Astrocyte of the hippocampus (primary cell): ENCODE data around the gene FASLG.
A peak's percentile ranks its signal among the peaks of the same experiment; 100 is the strongest.

Source experiments
- DNase-seq: peaks from one replicate; pipeline ENCODE4 v3.0.0; 2011; ENCODE audit warnings: low read depth, low spot score

Gene FASLG

DNA sequence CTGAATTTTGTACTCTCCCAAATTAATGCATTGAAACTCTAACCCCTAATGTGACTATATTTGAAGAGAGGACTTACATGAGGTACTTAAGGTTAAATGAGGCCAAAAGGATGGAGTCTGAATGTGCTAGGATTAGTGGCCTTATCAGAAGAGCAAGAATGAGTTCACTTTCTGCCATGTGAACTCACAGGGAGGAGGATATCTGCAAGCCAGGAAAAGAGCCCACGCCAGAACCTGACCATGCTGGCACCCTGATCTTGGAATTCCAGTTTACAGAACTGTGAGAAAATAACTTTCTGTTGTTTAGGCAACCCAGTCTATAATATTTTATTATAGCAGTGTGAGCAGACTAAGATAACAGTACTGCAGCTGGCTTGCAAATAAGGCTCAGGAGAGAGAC is 12.2 kb upstream of the FASLG start:
- no peak for DNase-seq

DNA sequence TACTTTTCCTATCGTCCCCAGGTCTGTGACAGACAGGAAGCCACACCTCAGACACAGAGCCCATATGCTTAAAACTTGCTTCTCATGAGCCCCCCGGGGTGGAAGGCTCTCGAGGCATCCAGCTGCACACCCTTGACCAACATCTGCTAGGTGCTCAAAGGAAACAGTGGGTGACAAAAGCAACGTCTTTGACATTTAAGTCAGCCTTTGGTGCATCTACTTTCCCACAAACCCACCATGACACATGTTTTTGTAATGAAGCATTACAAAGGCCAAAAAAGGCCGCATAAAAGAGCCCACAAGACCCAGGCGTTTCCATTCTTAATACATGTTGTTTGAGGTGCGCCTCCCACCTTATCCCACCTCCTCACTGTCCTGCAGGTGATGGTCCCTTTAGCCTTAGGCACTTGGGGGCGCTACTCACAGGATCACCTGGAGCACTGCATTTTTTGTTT is 11.8 kb upstream of the FASLG start:
- DNase-seq: no peak

DNA sequence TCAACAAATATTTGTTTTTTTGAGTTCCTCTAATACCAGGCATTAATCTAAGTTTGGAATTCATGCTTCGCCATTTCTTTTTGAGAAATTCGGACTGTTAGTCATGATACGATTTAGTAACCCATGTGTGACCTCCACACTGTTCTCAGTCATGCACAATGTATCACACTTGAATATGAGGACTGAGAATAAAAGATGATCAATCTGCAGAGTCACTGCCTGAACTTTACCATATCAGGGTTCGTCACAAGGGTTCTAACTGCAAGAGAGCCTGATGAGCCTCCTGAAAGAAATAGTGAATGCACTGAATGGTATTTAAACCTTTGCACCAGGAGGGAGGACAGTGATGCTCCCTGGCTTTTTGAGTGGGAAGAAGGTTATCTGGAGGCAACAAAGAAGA is 10.9 kb upstream of the FASLG start:
- DNase-seq: no peak

DNA sequence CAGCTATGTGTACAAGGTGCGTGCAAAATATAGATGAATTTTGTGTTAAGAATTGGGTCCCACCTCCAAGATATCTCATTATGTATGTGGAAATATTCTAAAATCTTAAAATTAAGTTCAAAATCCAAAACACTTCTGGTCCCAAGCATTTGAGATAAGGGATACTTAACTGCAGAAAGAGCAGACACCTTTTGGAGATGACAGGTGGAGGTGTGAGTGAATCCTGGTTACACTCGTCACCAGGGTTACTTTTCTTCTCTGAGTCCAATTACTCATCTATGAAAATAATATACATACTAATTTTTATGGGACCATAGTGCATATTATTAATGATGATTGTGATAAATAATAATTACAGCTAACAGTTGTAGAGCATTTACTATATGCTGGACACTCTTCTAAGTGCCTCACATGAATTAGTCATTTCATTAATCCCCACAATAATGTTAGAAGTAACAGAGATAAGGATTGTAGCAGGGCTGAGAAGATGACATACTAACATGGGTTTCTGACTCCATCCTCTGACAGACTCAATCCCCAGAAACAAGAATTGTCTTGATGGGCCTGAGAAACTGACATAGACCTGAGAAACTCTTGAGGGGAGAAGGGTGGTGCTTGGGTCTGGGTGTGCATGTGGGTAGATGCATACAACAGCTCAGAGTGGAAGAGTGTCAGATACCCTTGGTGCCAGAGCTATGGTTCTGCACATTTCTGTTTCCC is 8.3 kb upstream of the FASLG start:
- no peak for DNase-seq

- DNase-seq: no peak
Measured at GRCh38 chr1:172653015-172653709, 5.7 kb upstream of the FASLG start.

GRCh38 chr1:172654535-172654934 is 4.4 kb upstream of the FASLG start:
- DNase-seq: peak; percentile 68

GRCh38 chr1:172656576-172656975 is 2.3 kb upstream of the FASLG start:
- no peak for DNase-seq

DNA sequence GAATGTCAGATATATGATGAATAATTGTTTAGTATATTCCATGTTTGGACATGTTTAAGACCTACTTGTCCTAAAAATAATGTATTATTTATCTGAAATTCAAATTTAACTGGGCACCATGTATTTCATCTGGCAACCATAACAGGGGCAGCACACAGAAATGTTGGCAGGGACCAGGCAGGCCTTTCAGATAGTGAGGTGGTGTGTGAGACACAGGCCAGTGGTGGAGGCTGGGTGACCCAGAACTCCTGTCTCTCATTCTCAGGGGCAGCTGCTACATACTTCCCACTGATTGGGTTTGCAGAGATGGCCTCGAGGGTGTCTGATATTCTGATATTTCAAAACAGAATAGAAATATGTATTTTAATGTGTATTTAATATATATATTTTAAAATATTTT is 1.3 kb upstream of the FASLG start:
- no peak for DNase-seq

- no peak for DNase-seq
Measured at GRCh38 chr1:172661107-172661506, 2.2 kb downstream of the FASLG start.

- DNase-seq: peak; percentile 44
Measured at GRCh38 chr1:172662464-172663109, 3.7 kb downstream of the FASLG start.

- no peak for DNase-seq
Measured at GRCh38 chr1:172663732-172664131, 4.8 kb downstream of the FASLG start.

DNA sequence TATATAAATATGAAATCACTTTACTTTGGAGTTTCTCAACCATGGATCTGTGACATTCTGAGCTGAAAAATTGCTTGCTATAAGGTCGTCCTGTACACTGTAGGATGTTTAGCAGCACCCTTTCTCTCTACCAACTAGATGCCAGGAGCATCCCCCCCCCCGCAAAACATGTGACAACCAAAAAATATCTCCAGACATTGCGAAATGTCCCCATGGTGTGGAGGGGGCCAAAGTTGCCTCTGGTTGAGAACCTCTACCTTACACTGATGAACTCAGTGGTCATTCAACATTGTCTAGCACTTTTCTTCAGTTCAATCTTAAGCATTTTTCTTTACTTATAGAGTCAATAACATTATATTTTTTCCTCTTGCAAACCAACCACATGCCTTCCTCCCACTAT is 9.2 kb downstream of the FASLG start:
- no peak for DNase-seq

DNA sequence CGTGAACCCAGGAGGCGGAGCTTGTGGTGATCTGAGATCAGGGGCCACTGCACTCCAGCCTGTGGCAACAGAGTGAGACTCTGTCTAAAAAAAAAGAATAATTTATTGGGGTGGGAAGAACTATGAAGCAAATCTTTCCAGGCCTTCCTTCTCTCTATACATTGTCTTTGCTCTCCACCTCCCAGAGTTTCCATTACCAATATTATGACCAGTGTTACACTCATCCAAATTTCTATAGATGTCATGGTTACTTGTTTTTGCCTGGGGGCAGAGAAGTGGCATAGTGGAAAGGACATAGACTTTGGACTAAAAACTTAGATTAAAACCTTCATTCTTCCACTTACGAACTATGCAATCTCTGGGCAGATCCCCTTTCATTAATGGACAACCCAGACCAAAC is 10.1 kb downstream of the FASLG start:
- DNase-seq: no peak

GRCh38 chr1:172670316-172670715 is 11.4 kb downstream of the FASLG start:
- DNase-seq: no peak

DNA sequence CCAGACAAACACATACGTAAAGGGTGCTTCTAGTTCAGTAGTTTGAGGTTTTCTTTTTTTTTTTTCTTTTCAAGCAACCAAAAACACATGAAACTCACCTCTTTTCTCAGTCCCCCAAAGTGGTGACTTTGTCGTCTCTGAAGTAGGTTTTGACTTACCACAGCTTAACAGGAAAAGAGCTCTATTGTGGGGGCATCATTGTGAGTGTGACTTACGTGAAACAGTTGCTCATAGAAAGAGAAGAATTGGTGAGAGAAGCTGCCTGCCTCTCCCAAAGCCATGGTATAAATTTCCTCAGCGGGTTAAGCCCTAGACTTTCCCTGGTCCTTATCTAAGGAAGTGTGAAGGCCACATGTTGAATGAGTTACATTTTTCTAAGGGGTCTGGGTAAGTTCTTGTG is 11.9 kb downstream of the FASLG start:
- DNase-seq: no peak

- DNase-seq: peak; percentile 81
Measured at GRCh38 chr1:172671591-172671990, 12.7 kb downstream of the FASLG start.

- DNase-seq: no peak
Measured at GRCh38 chr1:172672720-172673119, 13.8 kb downstream of the FASLG start.

- DNase-seq: peak; percentile 59
Measured at GRCh38 chr1:172673761-172674160, 14.9 kb downstream of the FASLG start.

- no peak for DNase-seq
Measured at GRCh38 chr1:172674831-172675613, 16.1 kb downstream of the FASLG start.

DNA sequence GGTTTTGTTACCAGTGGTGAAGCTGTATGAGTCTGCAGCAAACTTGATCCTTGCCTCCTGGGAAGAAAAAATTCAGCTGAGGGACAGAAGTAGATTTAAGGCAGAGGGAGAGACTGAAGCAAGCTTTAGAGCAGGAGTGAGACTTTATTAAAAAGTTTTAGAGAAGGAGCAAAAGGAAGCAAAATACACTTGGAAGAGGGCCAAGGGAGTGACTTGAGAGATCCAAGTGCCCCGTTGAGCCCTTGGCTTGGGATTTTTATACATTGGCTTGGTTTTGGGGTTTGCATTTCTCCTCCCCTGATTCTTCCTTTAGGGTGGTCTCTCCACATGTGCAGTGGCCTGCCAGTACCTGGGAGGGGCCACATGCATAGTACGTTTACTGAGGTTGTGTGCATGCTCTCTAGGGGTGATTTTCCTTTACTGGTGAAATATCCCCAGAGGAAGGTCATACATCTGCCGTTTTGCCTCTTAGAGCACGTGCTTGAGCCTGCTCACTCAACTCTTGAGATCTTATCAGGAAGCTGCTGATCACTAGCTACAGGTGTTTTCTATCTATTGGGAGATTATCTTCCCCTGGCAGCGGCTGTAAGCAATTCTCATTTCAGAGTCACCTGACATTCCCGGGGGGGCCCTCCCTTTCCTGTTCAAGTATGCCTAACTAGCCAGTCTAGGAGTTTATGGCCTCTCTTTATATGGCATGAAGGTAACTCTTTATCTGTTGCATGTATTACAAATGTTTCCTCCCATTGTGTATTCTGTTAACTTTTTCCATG is 20.3 kb downstream of the FASLG start:
- DNase-seq: no peak

GRCh38 chr1:172680244-172680643 is 21.3 kb downstream of the FASLG start:
- no peak for DNase-seq
